HG03521 (cell line): ENCODE measurements around the gene PRR7.

Experiments used
- ATAC-seq: cut with Tn5 transposase; IDR thresholded peaks from one replicate; pipeline ENCODE4 v1.9.1; 2021; ENCODE audit warnings: mild to moderate bottlenecking, moderate library complexity; ENCODE audit not compliant: unreplicated experiment

PRR7 gene

GRCh38 chr5:177466861-177467260, 20.2 kb downstream of the PRR7 start:
- ATAC-seq: no peak

GRCh38 chr5:177467436-177467835, 20.8 kb downstream of the PRR7 start:
- no peak for ATAC-seq

GRCh38 chr5:177468329-177468684, 21.7 kb downstream of the PRR7 start:
- no peak for ATAC-seq

GRCh38 chr5:177468685-177469628, 22.3 kb downstream of the PRR7 start:
- no peak for ATAC-seq

- no peak for ATAC-seq
Observed at GRCh38 chr5:177469750-177470525, 23.3 kb downstream of the PRR7 start.

- no peak for ATAC-seq
Observed at GRCh38 chr5:177470759-177471536, 24.3 kb downstream of the PRR7 start.

GRCh38 chr5:177471610-177472356, 25.2 kb downstream of the PRR7 start:
- no peak for ATAC-seq

GRCh38 chr5:177472460-177473442, 26.1 kb downstream of the PRR7 start:
- no peak for ATAC-seq

- ATAC-seq: no peak
Observed at GRCh38 chr5:177473443-177474001, 26.9 kb downstream of the PRR7 start, which contains the start of gene DBN1. Gene DBN1 (minus strand): TSS chr5:177473634. CDS start chr5:177473521, 113 bp downstream.

GRCh38 chr5:177474002-177474476, 27.4 kb downstream of the PRR7 start:
- no peak for ATAC-seq

- no peak for ATAC-seq
Observed at GRCh38 chr5:177474846-177475562, 28.4 kb downstream of the PRR7 start.

- ATAC-seq: no peak
Observed at GRCh38 chr5:177475563-177476427, 29.2 kb downstream of the PRR7 start.

- no peak for ATAC-seq
Observed at GRCh38 chr5:177476531-177477233, 30.1 kb downstream of the PRR7 start.

GRCh38 chr5:177477701-177478477, 31.3 kb downstream of the PRR7 start:
- no peak for ATAC-seq

GRCh38 chr5:177478711-177479646, 32.4 kb downstream of the PRR7 start:
- ATAC-seq: no peak
